ENCODE results near the gene APOF.
"Not testable (repeated sequence)": the region's sequence is repeated elsewhere in the genome, so short reads cannot be mapped to it uniquely, and the experiment has no call there.

The APOF gene

GRCh38 chr12:56333679-56334489 lies 28.8 kb downstream of the APOF start, which contains the start of gene PAN2:
Gene PAN2 (minus strand): TSS chr12:56334000. CDS start chr12:56333094, 906 bp downstream.
- Histone ChIP-seq H3K4me1 (ENCODE audit: control insufficient read depth, insufficient read depth, low read length, poor library complexity, severe bottlenecking) (peaks cover 28% of the 10 kb centered on the region), H3K36me3 (ENCODE audit: control insufficient read depth, insufficient read depth, low read length) (no peaks in the 10 kb centered on the region), H3K9me3 (ENCODE audit: control insufficient read depth, low read length) (no peaks in the 10 kb centered on the region), H3K4me3 (ENCODE audit: insufficient read depth, low read depth, low read length, poor library complexity, severe bottlenecking) (peak within 1 kb of the TSS; percentile 54), H3K27ac (ENCODE audit: insufficient read depth, low read length, poor library complexity, severe bottlenecking) (peak within 1 kb of the TSS; percentile 96), H3K27me3 (replicated peaks; ENCODE audit: control insufficient read depth, insufficient read depth, low read length, poor library complexity, severe bottlenecking) (no peaks in the 10 kb centered on the region)
- peak; percentile 90 to 92 (median 90) for DNase-seq

GRCh38 chr12:56333197-56333678 lies 29.4 kb downstream of the APOF start:
- Histone ChIP-seq H3K27me3 (replicated peaks; ENCODE audit: control insufficient read depth, insufficient read depth, low read length, poor library complexity, severe bottlenecking) (no peaks in the 10 kb centered on the region), H3K9me3 (ENCODE audit: control insufficient read depth, low read length) (no peaks in the 10 kb centered on the region), H3K36me3 (ENCODE audit: control insufficient read depth, insufficient read depth, low read length) (peaks cover 5% of the 10 kb centered on the region), H3K4me1 (ENCODE audit: control insufficient read depth, insufficient read depth, low read length, poor library complexity, severe bottlenecking) (peaks cover 24% of the 10 kb centered on the region), H3K4me3 (ENCODE audit: insufficient read depth, low read depth, low read length, poor library complexity, severe bottlenecking) (peak overlapping the region; percentile 54), H3K27ac (ENCODE audit: insufficient read depth, low read length, poor library complexity, severe bottlenecking) (peak overlapping the region; percentile 96)
- DNase-seq = no peak

GRCh38 chr12:56332512-56333196 lies 30.0 kb downstream of the APOF start:
- H3K36me3 ChIP-seq (ENCODE audit: control insufficient read depth, insufficient read depth, low read length) = peaks cover 6% of the 10 kb centered on the region
- no peaks in the 10 kb centered on the region for H3K9me3 ChIP-seq (ENCODE audit: control insufficient read depth, low read length)
- H3K4me1 ChIP-seq (ENCODE audit: control insufficient read depth, insufficient read depth, low read length, poor library complexity, severe bottlenecking) = peaks cover 19% of the 10 kb centered on the region
- DNase-seq = no peak
- peak overlapping the region; percentile 54 for H3K4me3 ChIP-seq (ENCODE audit: insufficient read depth, low read depth, low read length, poor library complexity, severe bottlenecking)
- peak overlapping the region; percentile 96 for H3K27ac ChIP-seq (ENCODE audit: insufficient read depth, low read length, poor library complexity, severe bottlenecking)
- H3K27me3 ChIP-seq (replicated peaks; ENCODE audit: control insufficient read depth, insufficient read depth, low read length, poor library complexity, severe bottlenecking) = no peaks in the 10 kb centered on the region

GRCh38 chr12:56330936-56331490 lies 31.6 kb downstream of the APOF start:
- peaks cover 19% of the 10 kb centered on the region for H3K4me1 ChIP-seq (ENCODE audit: control insufficient read depth, insufficient read depth, low read length, poor library complexity, severe bottlenecking)
- H3K27me3 ChIP-seq (replicated peaks; ENCODE audit: control insufficient read depth, insufficient read depth, low read length, poor library complexity, severe bottlenecking) = no peaks in the 10 kb centered on the region
- no peak overlapping the region for H3K27ac ChIP-seq (ENCODE audit: insufficient read depth, low read length, poor library complexity, severe bottlenecking)
- H3K9me3 ChIP-seq (ENCODE audit: control insufficient read depth, low read length) = no peaks in the 10 kb centered on the region
- no peak overlapping the region for H3K4me3 ChIP-seq (ENCODE audit: insufficient read depth, low read depth, low read length, poor library complexity, severe bottlenecking)
- H3K36me3 ChIP-seq (ENCODE audit: control insufficient read depth, insufficient read depth, low read length) = peaks cover 18% of the 10 kb centered on the region
- DNase-seq = no peak

GRCh38 chr12:56326533-56326932 lies 36.1 kb downstream of the APOF start:
- no peak overlapping the region for H3K27ac ChIP-seq (ENCODE audit: insufficient read depth, low read length, poor library complexity, severe bottlenecking)
- no peak overlapping the region for H3K4me3 ChIP-seq (ENCODE audit: insufficient read depth, low read depth, low read length, poor library complexity, severe bottlenecking)
- H3K9me3 ChIP-seq (ENCODE audit: control insufficient read depth, low read length) = no peaks in the 10 kb centered on the region
- H3K4me1 ChIP-seq (ENCODE audit: control insufficient read depth, insufficient read depth, low read length, poor library complexity, severe bottlenecking) = no peaks in the 10 kb centered on the region
- H3K27me3 ChIP-seq (replicated peaks; ENCODE audit: control insufficient read depth, insufficient read depth, low read length, poor library complexity, severe bottlenecking) = no peaks in the 10 kb centered on the region
- peaks cover 50% of the 10 kb centered on the region for H3K36me3 ChIP-seq (ENCODE audit: control insufficient read depth, insufficient read depth, low read length)
- DNase-seq = no peak

GRCh38 chr12:56326126-56326525 lies 36.5 kb downstream of the APOF start:
- no peak overlapping the region for H3K27ac ChIP-seq (ENCODE audit: insufficient read depth, low read length, poor library complexity, severe bottlenecking)
- H3K4me3 ChIP-seq (ENCODE audit: insufficient read depth, low read depth, low read length, poor library complexity, severe bottlenecking) = no peak overlapping the region
- no peaks in the 10 kb centered on the region for H3K9me3 ChIP-seq (ENCODE audit: control insufficient read depth, low read length)
- H3K36me3 ChIP-seq (ENCODE audit: control insufficient read depth, insufficient read depth, low read length) = peaks cover 50% of the 10 kb centered on the region
- H3K27me3 ChIP-seq (replicated peaks; ENCODE audit: control insufficient read depth, insufficient read depth, low read length, poor library complexity, severe bottlenecking) = no peaks in the 10 kb centered on the region
- DNase-seq = no peak
- no peaks in the 10 kb centered on the region for H3K4me1 ChIP-seq (ENCODE audit: control insufficient read depth, insufficient read depth, low read length, poor library complexity, severe bottlenecking)

- H3K36me3 ChIP-seq (ENCODE audit: control insufficient read depth, insufficient read depth, low read length) = peaks cover 58% of the 10 kb centered on the region
These were observed 38.5 kb downstream of the APOF start for GRCh38 chr12:56324206-56324605.

GRCh38 chr12:56321610-56322009 lies 41.0 kb downstream of the APOF start:
- H3K4me1 ChIP-seq (ENCODE audit: control insufficient read depth, insufficient read depth, low read length, poor library complexity, severe bottlenecking); H3K4me3 ChIP-seq (ENCODE audit: insufficient read depth, low read depth, low read length, poor library complexity, severe bottlenecking); DNase-seq; H3K9me3 ChIP-seq (ENCODE audit: control insufficient read depth, low read length); H3K27ac ChIP-seq (ENCODE audit: insufficient read depth, low read length, poor library complexity, severe bottlenecking); H3K27me3 ChIP-seq (replicated peaks; ENCODE audit: control insufficient read depth, insufficient read depth, low read length, poor library complexity, severe bottlenecking): not testable (repeated sequence)
- peaks cover 42% of the 10 kb centered on the region for H3K36me3 ChIP-seq (ENCODE audit: control insufficient read depth, insufficient read depth, low read length)

More at GRCh38 chr12:56324206-56324605, 38.5 kb downstream of the APOF start:
- no peak for DNase-seq
- Histone ChIP-seq H3K27ac (ENCODE audit: insufficient read depth, low read length, poor library complexity, severe bottlenecking) (no peak overlapping the region), H3K4me3 (ENCODE audit: insufficient read depth, low read depth, low read length, poor library complexity, severe bottlenecking) (no peak overlapping the region), H3K9me3 (ENCODE audit: control insufficient read depth, low read length) (no peaks in the 10 kb centered on the region), H3K4me1 (ENCODE audit: control insufficient read depth, insufficient read depth, low read length, poor library complexity, severe bottlenecking) (no peaks in the 10 kb centered on the region), H3K27me3 (replicated peaks; ENCODE audit: control insufficient read depth, insufficient read depth, low read length, poor library complexity, severe bottlenecking) (no peaks in the 10 kb centered on the region)

GRCh38 chr12:56321027-56321426 lies 41.6 kb downstream of the APOF start:
- Histone ChIP-seq H3K4me3 (ENCODE audit: insufficient read depth, low read depth, low read length, poor library complexity, severe bottlenecking) (no peak overlapping the region), H3K36me3 (ENCODE audit: control insufficient read depth, insufficient read depth, low read length) (peaks cover 40% of the 10 kb centered on the region), H3K27ac (ENCODE audit: insufficient read depth, low read length, poor library complexity, severe bottlenecking) (no peak overlapping the region), H3K4me1 (ENCODE audit: control insufficient read depth, insufficient read depth, low read length, poor library complexity, severe bottlenecking) (peaks cover 5% of the 10 kb centered on the region), H3K9me3 (ENCODE audit: control insufficient read depth, low read length) (no peaks in the 10 kb centered on the region), H3K27me3 (replicated peaks; ENCODE audit: control insufficient read depth, insufficient read depth, low read length, poor library complexity, severe bottlenecking) (no peaks in the 10 kb centered on the region)
- no peak for DNase-seq

GRCh38 chr12:56317675-56318074 lies 45.0 kb downstream of the APOF start:
- H3K4me1 ChIP-seq (ENCODE audit: control insufficient read depth, insufficient read depth, low read length, poor library complexity, severe bottlenecking) = peaks cover 14% of the 10 kb centered on the region
- H3K4me3 ChIP-seq (ENCODE audit: insufficient read depth, low read depth, low read length, poor library complexity, severe bottlenecking) = no peak overlapping the region
- no peaks in the 10 kb centered on the region for H3K27me3 ChIP-seq (replicated peaks; ENCODE audit: control insufficient read depth, insufficient read depth, low read length, poor library complexity, severe bottlenecking)
- H3K36me3 ChIP-seq (ENCODE audit: control insufficient read depth, insufficient read depth, low read length) = peaks cover 11% of the 10 kb centered on the region
- H3K9me3 ChIP-seq (ENCODE audit: control insufficient read depth, low read length) = no peaks in the 10 kb centered on the region
- no peak for DNase-seq
- no peak overlapping the region for H3K27ac ChIP-seq (ENCODE audit: insufficient read depth, low read length, poor library complexity, severe bottlenecking)

All from effector memory CD4-positive, alpha-beta T cell (primary cell).